Sigmoid colon (tissue), 4 donors: ENCODE measurements around the gene CYP26B1.

ENCODE experiments used
- POLR2A ChIP-seq, 2 donors: fragments of 450-650 bp; IDR thresholded peaks; one replicate each; pipeline ENCODE4 v1.6.1; 2016; ENCODE audit warnings: antibody characterized with exemption in 2 of 2, mild to moderate bottlenecking in 2 of 2, moderate library complexity in 2 of 2
- POLR2AphosphoS5 ChIP-seq, 4 donors: sonication (generic); formaldehyde crosslinking; IDR thresholded peaks; one replicate each; pipeline ENCODE4 v1.6.1; 2017; ENCODE audit warnings: antibody characterized with exemption in 4 of 4

GRCh38 chr2:72148003-72148836 is 558 bp upstream of the CYP26B1 start:
- TF ChIP-seq POLR2AphosphoS5 (IDR thresholded peaks at IDR 0.05): peak in 2 of 4 donors; percentile 6 to 11
- no peak for TF ChIP-seq POLR2A (IDR thresholded peaks at IDR 0.05)
